AG04449 (cell line): ENCODE data around the gene LDLRAD3.

Experiments
- CTCF ChIA-PET: fragments of 350-600 bp; formaldehyde crosslinking; extraction: SDS; loops from one replicate; lab custom pipeline; 2021; ENCODE audit warnings: antibody characterized with exemption; lab: Yijun Ruan, JAX
- POLR2A ChIA-PET: fragments of 400-600, 350-600 bp; formaldehyde crosslinking; extraction: SDS; loops from one replicate; lab custom pipeline; 2020; ENCODE audit warnings: antibody characterized with exemption, inconsistent platforms; lab: Yijun Ruan, JAX
- DNase-seq: peaks from one replicate; pipeline ENCODE4 v3.0.0-alpha.2; 2010; ENCODE audit warnings: low read depth, low spot score
- H3K4me3 ChIP-seq: 2 replicates; pipeline ENCODE4 v1.5.1; 2011; ENCODE audit warnings: low read depth, mild to moderate bottlenecking, control low read depth, low read length
- CTCF ChIP-seq: IDR thresholded peaks from one replicate; pipeline ENCODE4 v1.5.1; 2011; ENCODE audit warnings: mild to moderate bottlenecking, moderate library complexity, low read length, control low read depth, inconsistent platforms; ENCODE audit not compliant: insufficient read depth; ENCODE audit errors: missing control alignments

LDLRAD3 gene

GRCh38 chr11:36192425-36193289 lies 248.8 kb downstream of the LDLRAD3 start:
- POLR2A ChIA-PET = no interaction called here
- no peak for TF ChIP-seq CTCF
- DNase-seq = no peak
- H3K4me3 ChIP-seq = no peak overlapping the region
- CTCF ChIA-PET = interaction anchor here (0.9 to 2.7 kb wide), 3 partner anchors 17 to 370 kb away, joined by 3 to 9 read pairs (median 5); no protein-coding TSS in a partner anchor

GRCh38 chr11:36193290-36193619 lies 249.4 kb downstream of the LDLRAD3 start:
- H3K4me3 ChIP-seq = no peak overlapping the region
- no peak for DNase-seq
- TF ChIP-seq CTCF = no peak
- ChIA-PET CTCF (interaction anchor here (0.9 to 2.7 kb wide), 3 partner anchors 18 to 371 kb away, joined by 3 to 9 read pairs (median 5); no protein-coding TSS in a partner anchor), POLR2A (no interaction called here)

GRCh38 chr11:36193721-36194120 lies 249.9 kb downstream of the LDLRAD3 start:
- DNase-seq = no peak
- CTCF ChIA-PET = interaction anchor here (1.3 to 2.7 kb wide), 3 partner anchors 65 to 371 kb away, joined by 3 to 9 read pairs (median 5); no protein-coding TSS in a partner anchor
- POLR2A ChIA-PET = no interaction called here
- no peak overlapping the region for H3K4me3 ChIP-seq
- no peak for TF ChIP-seq CTCF

GRCh38 chr11:36195496-36196354 lies 251.9 kb downstream of the LDLRAD3 start:
- POLR2A ChIA-PET = interaction anchor here (0.6 kb wide), 1 partner anchor 35 kb away, joined by 3 read pairs; no protein-coding TSS in a partner anchor
- H3K4me3 ChIP-seq = no peak overlapping the region
- DNase-seq = no peak
- TF ChIP-seq CTCF = no peak
- CTCF ChIA-PET = interaction anchor here (0.8 to 2.1 kb wide), 2 partner anchors 12 to 373 kb away, joined by 3 to 4 read pairs; no protein-coding TSS in a partner anchor

- H3K4me3 ChIP-seq = no peak overlapping the region
- POLR2A ChIA-PET = interaction anchor here (0.6 kb wide), 1 partner anchor 34 kb away, joined by 3 read pairs; no protein-coding TSS in a partner anchor
- CTCF ChIA-PET = interaction anchor here (0.8 to 2.1 kb wide), 3 partner anchors 12 to 374 kb away, joined by 3 to 4 read pairs (median 3); no protein-coding TSS in a partner anchor
- TF ChIP-seq CTCF = no peak
- no peak for DNase-seq
These were observed 252.6 kb downstream of the LDLRAD3 start for GRCh38 chr11:36196411-36196998.
